Measurements from ENCODE around the gene SLC39A3.

The SLC39A3 gene

DNA sequence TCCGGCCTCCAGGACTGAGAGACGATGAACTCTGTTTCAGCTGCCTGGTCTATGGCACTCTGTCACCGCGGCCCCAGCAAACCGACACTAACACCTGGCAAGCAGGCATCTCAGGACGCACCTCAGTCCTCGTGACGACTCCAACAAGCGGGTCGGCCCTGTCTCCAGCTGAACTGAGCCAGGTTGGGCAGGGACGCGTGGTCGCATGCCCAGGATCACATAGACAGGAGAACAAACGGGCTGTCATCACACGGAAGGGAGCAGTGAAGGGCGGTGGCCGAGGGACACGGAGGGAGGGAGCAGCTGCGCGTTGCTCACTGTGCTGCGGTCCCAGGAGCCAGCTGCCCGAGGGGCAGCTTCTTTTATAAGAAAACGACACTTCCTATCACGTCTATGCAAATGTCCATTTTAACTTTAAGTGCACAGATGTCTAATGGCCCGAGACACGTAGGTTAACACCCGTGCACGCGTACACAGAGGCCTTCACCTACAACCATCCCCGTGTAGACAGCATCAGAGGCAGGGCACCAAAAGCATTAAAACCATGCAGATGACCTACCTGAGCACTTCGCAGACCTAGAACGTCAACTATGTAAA lies 34.4 kb upstream of the SLC39A3 start:
- Mint-ChIP-seq H3K36me3 (peaks cover 30% of the 10 kb centered on the region), H3K27ac (no peak overlapping the region), H3K4me1 (peaks cover 40% of the 10 kb centered on the region), H3K4me3 (no peak overlapping the region), H3K9me3 (no peaks in the 10 kb centered on the region)
- ATAC-seq, result no peak
- DNase-seq (ENCODE audit: low spot score in 2 of 2), result no peak

DNA sequence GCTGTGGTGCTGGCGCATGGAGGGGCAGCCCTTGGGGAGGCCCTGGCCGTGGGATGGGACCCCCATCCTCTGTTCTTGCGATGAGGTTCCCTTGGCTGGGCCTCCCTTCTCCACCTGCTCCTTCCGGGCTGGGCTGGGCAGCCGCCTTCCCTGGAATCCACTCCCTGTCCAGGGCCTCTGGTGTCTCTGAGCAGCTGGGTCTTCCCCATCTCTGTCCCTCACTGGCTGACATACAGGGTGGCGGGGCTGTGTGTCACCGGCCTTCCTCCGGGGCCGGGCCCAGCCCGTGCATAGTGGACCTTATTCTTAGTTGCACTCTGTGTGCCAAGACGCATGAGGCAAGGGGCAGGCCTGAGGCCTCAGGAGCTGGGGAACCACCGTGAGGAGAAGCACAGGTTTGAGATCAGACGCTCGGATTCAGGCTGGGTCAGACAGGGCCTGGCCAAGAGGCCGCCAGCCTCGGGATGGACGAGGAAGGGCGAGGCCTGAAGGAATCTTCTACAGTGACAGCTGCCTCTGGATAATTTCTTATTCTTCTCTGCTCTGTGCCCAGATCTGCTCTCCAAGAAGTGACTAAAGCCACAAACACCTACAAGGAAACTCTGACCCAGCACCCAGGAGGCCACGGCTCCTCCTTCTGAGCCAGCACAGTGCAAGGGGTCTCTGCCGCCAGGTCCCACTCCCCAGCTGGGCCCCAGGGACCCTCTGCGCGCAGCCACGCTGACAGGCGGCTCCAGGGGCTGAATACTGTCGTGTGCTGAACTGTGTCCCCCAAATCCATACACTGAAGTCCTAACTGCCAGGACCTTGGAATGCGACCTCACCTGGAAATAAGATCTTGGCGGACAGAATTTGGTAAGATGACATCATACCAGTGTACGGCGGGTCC lies 32.2 kb upstream of the SLC39A3 start:
- DNase-seq (ENCODE audit: low spot score in 2 of 2) (no peak), ATAC-seq (no peak)
- Mint-ChIP-seq H3K4me1 (peaks cover 34% of the 10 kb centered on the region), H3K27ac (peak overlapping the region; percentile 63), H3K9me3 (no peaks in the 10 kb centered on the region), H3K36me3 (peaks cover 20% of the 10 kb centered on the region), H3K4me3 (no peak overlapping the region)

DNA sequence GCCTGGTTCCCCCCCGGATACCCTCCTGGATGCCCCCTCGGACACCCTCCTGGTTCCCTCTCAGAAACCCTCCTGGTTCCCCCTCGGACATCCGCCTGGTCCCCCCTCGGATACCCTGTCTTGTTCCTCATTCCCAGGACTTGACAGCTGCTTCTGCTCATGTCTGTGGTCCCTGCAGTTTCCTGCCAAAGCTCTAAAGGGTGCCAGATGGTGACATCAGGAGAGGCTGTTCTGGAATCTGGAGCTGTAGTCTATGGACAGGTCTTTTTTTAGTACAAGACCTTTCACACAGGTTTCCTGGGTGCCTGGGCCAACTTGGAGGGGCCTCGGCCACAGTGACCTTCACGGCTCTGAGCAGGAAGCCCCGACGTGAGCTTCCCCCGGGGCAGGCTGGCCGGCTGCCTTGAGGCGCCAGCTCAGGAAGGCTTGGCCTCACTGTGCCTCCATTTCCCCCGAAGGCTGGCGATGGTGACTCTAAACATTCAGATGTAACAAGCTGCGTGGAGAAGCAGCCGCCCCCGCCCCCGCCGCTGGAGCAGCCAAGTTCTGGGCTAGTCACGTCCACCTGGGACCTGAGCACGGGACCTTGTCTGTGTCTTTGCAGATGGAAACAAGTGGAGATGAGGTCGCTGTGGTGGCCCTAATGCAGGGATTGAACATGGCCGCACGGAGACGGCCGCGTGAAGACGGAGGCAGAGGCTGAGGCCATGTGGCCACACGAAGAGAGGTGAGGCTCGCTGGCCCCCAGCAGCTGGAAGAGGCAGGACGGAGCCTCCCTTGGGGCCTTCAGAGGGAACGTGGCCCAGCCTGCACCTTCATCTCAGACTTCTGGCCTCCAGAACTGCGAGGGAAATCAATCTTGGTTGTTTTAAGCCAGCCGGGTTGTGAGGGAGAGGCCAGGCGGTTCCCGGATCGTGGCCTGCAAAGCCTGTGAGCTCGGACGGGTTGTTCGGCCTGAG lies 30.5 kb upstream of the SLC39A3 start:
- Mint-ChIP-seq H3K27ac (no peak overlapping the region), H3K36me3 (peaks cover 25% of the 10 kb centered on the region), H3K9me3 (no peaks in the 10 kb centered on the region), H3K4me3 (no peak overlapping the region), H3K4me1 (peaks cover 21% of the 10 kb centered on the region)
- ATAC-seq, result no peak
- no peak for DNase-seq (ENCODE audit: low spot score in 2 of 2)

DNA sequence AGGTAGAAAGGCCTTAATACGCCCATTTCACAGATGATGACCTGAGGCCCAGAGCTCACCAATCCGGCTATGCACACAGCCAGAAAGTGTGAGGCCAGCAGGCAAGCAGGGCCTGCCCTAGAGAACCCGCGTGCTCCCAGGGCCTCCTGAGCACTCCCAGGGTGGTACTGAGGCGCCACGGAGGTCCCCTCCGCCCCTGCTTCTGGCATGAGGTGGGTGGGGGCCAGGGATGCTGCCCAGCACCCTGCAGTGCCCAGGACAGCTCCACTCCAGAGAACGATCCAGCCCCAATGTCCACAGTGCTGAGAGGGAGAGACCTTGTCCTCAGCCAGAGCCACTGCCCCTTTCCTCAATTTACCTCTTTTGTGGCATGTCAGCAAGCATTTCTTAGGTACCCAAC lies 29.4 kb upstream of the SLC39A3 start:
- Mint-ChIP-seq H3K4me3 (no peak overlapping the region), H3K4me1 (peaks cover 9% of the 10 kb centered on the region), H3K36me3 (peaks cover 34% of the 10 kb centered on the region), H3K27ac (no peak overlapping the region), H3K9me3 (no peaks in the 10 kb centered on the region)
- no peak for ATAC-seq
- no peak for DNase-seq (ENCODE audit: low spot score in 2 of 2)

DNA sequence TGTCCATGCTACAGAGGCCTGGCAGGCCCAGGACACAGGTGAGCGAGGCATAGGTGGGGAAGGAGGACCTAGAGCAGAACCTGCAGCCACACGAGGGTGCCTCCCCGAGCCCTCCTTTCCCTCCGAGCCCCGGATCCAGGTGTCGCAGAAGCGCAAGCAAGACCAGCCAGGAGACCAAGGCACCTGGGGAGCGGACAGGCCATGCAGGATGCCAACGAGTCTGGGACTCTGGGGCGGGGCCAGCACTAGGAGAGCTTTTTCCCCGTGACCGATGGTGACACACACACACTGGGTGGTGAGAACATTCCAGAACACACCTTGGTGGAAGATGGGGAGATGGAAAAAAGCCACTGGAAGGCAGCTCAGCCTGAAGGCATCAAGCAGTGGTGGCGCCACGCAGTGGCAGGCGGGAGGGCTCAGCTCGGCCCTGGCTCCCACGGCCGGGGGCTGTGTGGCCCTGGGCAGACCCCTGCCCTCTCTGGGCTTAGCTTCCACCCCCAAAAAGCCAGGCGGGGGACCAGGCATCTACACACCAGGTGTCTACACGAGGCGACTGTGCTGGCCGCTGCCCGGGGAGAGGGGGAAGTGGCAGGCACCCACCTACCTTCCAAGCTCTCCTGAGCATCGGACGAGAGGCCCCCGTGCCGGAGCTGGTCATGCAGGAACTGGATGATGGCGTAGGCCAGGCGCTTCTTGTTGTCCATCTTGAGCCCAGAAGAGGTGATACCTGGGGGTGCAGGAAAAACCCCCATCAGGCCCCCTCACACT lies 28.7 kb upstream of the SLC39A3 start:
- no peak for DNase-seq (ENCODE audit: low spot score in 2 of 2)
- peaks cover 40% of the 10 kb centered on the region for H3K36me3 Mint-ChIP-seq

DNA sequence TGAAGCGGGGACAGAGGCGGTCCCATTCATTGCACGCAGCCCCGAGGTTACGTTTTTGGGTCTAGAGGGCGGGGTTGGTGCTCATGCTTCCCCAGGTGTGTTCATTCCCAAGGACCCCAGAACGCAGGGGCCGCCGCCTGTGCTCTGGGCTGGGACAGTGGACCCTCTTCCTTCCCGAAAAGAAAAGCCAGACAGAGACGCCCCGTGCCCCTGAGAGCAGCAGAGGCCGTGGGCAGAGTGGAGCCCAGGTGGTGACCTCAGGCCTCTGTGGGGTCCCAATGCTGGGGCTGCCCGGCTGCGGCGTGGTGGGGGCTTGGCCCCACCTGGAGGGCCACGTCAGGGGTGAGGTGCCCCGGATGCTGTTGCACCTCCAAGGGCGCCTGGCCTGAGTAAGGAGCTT lies 27.9 kb upstream of the SLC39A3 start:
- Mint-ChIP-seq H3K4me1 (peaks cover 7% of the 10 kb centered on the region), H3K9me3 (no peaks in the 10 kb centered on the region), H3K27ac (no peak overlapping the region), H3K4me3 (no peak overlapping the region), H3K36me3 (peaks cover 47% of the 10 kb centered on the region)
- ATAC-seq, result no peak
- DNase-seq (ENCODE audit: low spot score in 2 of 2), result no peak

More for the DNA sequence above, 28.7 kb upstream of the SLC39A3 start:
- Mint-ChIP-seq H3K9me3 (no peaks in the 10 kb centered on the region), H3K4me3 (no peak overlapping the region), H3K27ac (no peak overlapping the region), H3K4me1 (peaks cover 7% of the 10 kb centered on the region)
- ATAC-seq, result no peak

- Mint-ChIP-seq H3K27ac (no peak overlapping the region), H3K36me3 (peaks cover 56% of the 10 kb centered on the region), H3K4me3 (no peak overlapping the region), H3K9me3 (no peaks in the 10 kb centered on the region), H3K4me1 (no peaks in the 10 kb centered on the region)
- no peak for DNase-seq (ENCODE audit: low spot score in 2 of 2)
- no peak for ATAC-seq
Measured at GRCh38 chr19:2766594-2767372, 27.0 kb upstream of the SLC39A3 start.

DNA sequence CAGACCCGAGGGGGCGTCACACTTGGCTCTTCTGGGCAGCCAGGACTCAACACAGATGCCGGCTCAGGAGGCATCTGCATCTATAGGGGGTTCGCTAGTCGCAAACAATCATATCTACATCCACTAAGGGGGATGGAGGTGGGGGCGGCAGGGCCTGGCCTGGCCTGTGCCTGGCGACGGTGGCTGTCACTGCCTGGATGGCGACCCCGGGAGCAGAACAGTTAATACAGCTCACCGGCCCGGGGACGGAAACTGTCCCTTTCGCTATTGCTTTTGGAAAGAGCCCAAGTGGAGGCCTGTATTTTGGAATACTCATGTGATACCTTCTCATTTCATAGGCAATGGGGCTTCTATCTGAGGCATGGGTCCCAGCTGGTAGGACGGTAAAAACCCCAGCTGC lies 25.6 kb upstream of the SLC39A3 start:
- Mint-ChIP-seq H3K4me3 (no peak overlapping the region), H3K36me3 (peaks cover 67% of the 10 kb centered on the region), H3K9me3 (no peaks in the 10 kb centered on the region), H3K27ac (no peak overlapping the region), H3K4me1 (no peaks in the 10 kb centered on the region)
- DNase-seq (ENCODE audit: low spot score in 2 of 2) (no peak), ATAC-seq (no peak)

- no peak overlapping the region for H3K4me3 Mint-ChIP-seq
- H3K36me3 Mint-ChIP-seq, result peaks cover 72% of the 10 kb centered on the region
Measured at GRCh38 chr19:2764945-2765344, 25.1 kb upstream of the SLC39A3 start.

GRCh38 chr19:2763687-2764086 lies 23.9 kb upstream of the SLC39A3 start:
- ATAC-seq (no peak), DNase-seq (ENCODE audit: low spot score in 2 of 2) (no peak)
- Mint-ChIP-seq H3K27ac (no peak overlapping the region), H3K36me3 (peaks cover 84% of the 10 kb centered on the region), H3K4me1 (no peaks in the 10 kb centered on the region), H3K4me3 (no peak overlapping the region), H3K9me3 (no peaks in the 10 kb centered on the region)

More at GRCh38 chr19:2764945-2765344, 25.1 kb upstream of the SLC39A3 start:
- Mint-ChIP-seq H3K4me1 (no peaks in the 10 kb centered on the region), H3K27ac (no peak overlapping the region), H3K9me3 (no peaks in the 10 kb centered on the region)
- no peak for DNase-seq (ENCODE audit: low spot score in 2 of 2)
- no peak for ATAC-seq

- DNase-seq (ENCODE audit: low spot score in 2 of 2), result no peak
- ATAC-seq, result no peak
- no peak overlapping the region for H3K27ac Mint-ChIP-seq
- H3K36me3 Mint-ChIP-seq, result peaks cover 91% of the 10 kb centered on the region
- H3K4me1 Mint-ChIP-seq, result no peaks in the 10 kb centered on the region
- H3K4me3 Mint-ChIP-seq, result no peak overlapping the region
- no peaks in the 10 kb centered on the region for H3K9me3 Mint-ChIP-seq
Measured at GRCh38 chr19:2762783-2763496, 23.1 kb upstream of the SLC39A3 start.

DNA sequence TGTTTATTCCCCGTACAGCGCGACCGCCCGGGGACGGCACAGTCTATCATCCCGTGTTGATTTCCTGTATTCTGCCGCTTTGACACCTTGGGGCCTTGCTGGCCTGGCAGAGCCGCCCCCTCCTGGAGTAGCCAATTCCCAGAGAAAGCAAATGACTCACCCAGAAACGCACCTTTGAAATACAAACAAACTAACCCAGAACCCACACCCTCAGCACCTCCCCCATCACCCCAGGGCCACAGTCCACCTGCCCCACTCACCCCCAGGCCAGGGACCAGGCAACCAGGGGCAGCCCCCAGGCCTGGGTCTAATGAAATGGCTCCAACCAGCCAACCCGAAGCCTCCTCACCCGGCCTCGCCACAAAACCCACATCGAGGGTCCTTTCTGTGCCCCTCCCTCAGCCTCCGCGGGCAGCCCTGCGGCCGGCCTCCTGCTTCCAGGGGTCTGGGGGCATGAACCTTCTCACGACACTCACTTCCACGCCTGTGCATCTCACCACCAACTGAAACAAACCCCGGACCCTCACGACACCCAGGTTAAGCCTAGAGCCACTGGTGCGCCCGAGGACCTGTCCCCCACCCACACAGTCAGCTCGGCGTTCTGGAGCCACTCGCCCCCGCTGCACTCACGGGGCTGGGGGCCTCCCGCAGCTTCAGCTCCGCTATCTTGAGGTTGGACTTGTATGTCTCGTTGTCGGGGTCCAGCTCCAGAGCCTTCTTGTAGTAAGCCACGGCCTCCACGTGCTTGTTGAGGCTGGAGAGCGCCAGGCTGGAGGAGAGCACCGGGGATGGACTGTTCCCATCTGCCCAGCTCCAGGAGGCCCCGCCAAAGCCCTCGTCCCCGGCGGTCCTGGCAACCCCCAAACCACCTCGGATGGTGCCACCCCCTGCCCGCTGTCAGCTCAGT lies 22.3 kb upstream of the SLC39A3 start:
- DNase-seq (ENCODE audit: low spot score in 2 of 2), result no peak
- peaks cover 92% of the 10 kb centered on the region for H3K36me3 Mint-ChIP-seq
- no peaks in the 10 kb centered on the region for H3K4me1 Mint-ChIP-seq
- no peak overlapping the region for H3K4me3 Mint-ChIP-seq
- no peak for ATAC-seq
- no peak overlapping the region for H3K27ac Mint-ChIP-seq
- H3K9me3 Mint-ChIP-seq, result no peaks in the 10 kb centered on the region

DNA sequence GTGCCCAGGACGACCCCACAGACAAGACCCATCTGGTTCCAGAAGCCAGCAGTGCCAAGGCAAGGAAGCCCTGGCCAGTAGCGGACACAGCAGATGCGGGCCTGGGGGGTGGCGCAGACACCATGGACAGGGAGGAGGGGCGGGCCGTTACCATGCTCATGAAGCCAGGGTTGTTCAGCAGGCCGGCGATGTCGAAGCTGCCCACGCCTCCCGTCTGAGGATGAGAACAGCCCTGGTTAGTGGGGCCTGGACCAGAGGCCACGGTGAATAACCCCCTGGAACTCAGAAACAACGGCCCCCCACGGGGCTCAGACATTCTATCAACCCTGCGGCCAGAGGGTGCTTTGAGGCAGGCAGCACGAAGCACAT lies 21.5 kb upstream of the SLC39A3 start:
- Mint-ChIP-seq H3K9me3 (no peaks in the 10 kb centered on the region), H3K4me1 (no peaks in the 10 kb centered on the region), H3K27ac (no peak overlapping the region), H3K4me3 (no peak overlapping the region), H3K36me3 (peaks cover 88% of the 10 kb centered on the region)
- ATAC-seq (no peak), DNase-seq (ENCODE audit: low spot score in 2 of 2) (no peak)

Measured in stimulated activated effector memory CD8-positive, alpha-beta T cell treated with anti-CD3 and anti-CD28 coated beads, Interleukin-12 subunit alpha, Interleukin-12 subunit beta, amount 100 ng/mL, for 72 hours (primary cell).